Erythroblast (primary cell): ENCODE data around the gene ACIN1.

Experiments used
- DNase-seq, 2 experiments: peaks; one replicate each; lab custom pipeline; 2025; lab: John Stamatoyannopoulos, UW
- GATA1 ChIP-seq: IDR thresholded peaks from 2 replicates; pipeline ENCODE4 v1.6.1; 2011; ENCODE audit warnings: low read depth, mild to moderate bottlenecking, control low read depth, low read length, moderate library complexity
- POLR2A ChIP-seq: IDR thresholded peaks from 2 replicates; pipeline ENCODE4 v1.6.1; 2011; ENCODE audit warnings: mild to moderate bottlenecking, low read length

The ACIN1 gene

GRCh38 chr14:23058654-23059504 lies 36.1 kb downstream of the ACIN1 start:
- TF ChIP-seq POLR2A, result no peak
- TF ChIP-seq GATA1, result no peak
- no peak for DNase-seq

DNA sequence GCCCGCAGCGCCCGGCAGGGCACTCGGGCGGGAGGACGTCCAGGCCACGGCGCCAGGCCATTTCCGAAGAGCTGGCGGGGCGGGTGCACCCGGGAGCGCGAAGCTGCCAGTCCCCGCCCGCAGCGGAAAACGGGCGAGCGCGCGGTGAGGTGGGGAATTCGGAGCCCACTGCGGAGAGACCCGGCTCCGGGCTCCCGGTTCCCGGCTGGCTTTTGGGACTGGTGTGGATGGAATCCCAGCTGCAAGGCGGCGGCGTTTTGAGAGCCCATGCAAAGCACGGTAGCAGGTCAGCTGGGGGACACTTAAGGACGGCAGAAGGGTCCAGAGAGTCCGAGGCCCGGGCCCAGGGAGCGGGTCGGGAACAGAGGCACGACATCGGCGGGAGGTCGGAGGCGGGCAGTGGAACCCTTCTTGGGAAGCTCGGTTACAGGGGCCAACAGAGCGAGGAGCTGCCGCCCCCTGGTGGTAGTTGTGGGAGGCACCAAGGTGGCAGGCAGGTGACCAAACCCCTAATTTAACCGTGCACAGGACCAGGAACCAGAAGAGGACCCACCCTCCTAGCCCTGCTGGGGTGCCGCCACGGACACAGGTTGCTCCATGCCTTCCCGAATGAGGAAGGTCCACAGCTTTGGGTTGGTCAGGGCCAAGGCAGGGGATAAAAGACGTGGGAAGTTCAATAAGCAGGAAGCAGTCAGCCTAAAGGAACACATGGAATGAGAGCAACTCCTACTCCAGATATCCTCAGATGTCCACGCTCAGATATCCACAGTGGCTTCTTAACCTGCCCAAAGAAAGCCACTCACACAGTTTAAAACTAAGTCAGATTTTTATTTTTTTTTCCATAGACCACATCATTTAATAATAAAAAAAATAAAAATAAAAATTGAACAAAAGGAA lies 36.9 kb downstream of the ACIN1 start:
- no peak for DNase-seq
- TF ChIP-seq POLR2A (no peak), GATA1 (no peak)

- no peak for TF ChIP-seq GATA1
- no peak for TF ChIP-seq POLR2A
- no peak for DNase-seq
Measured at GRCh38 chr14:23056956-23057756, 37.8 kb downstream of the ACIN1 start, which contains the start of gene CDH24. Gene CDH24, minus strand, starts transcription at chr14:23057520. Its CDS starts 1,787 bp downstream, at chr14:23055733.

DNA sequence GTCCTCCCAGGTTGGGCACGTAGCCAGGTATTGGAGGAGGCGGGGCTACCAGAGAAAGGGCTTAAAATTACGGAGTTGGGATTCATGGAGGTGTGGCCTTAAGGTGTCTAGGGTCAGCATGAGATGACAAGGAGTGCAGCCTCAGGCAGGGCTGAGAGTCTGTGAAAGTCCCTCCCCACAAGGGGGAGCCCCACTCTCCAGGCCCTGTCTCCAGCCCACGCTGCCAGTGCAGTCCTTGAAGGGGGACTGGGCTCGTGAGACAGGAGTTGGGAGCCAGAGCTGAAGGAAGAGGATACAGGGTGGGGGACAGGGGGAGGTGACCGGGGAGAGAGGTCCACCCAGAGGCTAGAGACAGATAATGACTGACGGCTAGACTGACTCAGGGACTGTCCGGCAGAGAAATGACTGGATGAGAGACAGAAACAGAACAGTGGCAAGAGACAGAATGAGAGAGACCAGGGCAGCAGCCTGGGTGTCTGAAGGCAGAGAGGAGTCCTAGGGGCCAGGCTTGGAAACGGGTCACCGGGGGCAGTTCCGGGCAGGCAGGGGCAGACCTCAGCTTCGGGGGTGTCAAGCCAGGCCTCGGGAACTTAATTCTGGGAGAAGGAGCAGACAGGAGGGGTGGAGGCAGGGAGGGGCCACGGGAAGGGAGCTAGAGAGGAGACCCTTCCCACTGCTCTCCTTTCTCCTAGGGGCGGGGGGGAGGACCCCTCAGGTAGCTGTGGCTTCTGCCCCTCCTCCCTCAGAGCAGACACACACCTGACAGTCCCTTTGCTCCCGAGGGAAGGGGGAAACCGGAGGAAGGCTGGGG lies 38.6 kb downstream of the ACIN1 start:
- TF ChIP-seq POLR2A, result no peak
- TF ChIP-seq GATA1, result no peak
- no peak for DNase-seq

DNA sequence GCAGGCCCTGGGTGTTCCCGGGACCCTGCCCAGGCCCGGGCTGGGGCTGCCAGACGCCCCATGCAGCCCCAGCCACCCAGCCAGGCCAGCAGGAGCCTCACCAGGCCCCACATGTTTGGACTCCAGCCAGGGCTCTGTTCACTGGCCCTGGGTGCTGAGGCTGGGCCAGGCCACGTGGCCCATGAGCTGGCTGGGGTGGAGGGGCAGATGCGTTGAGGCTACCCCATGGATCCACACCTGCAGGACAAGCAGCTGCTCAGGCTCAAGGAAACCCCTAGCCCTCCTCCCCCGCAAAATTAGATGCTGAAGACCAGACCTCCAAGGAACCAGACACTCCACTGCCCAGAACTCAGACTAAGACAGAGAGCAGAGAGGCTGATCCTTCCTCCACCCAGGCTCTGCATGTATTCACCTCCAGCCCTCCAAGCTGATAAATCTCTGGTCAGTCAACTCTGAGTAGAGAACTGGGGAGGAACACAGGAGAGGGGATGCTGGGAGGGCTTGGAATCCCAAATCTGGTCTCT lies 39.3 kb downstream of the ACIN1 start:
- TF ChIP-seq GATA1 (no peak), POLR2A (no peak)
- DNase-seq, result no peak

DNA sequence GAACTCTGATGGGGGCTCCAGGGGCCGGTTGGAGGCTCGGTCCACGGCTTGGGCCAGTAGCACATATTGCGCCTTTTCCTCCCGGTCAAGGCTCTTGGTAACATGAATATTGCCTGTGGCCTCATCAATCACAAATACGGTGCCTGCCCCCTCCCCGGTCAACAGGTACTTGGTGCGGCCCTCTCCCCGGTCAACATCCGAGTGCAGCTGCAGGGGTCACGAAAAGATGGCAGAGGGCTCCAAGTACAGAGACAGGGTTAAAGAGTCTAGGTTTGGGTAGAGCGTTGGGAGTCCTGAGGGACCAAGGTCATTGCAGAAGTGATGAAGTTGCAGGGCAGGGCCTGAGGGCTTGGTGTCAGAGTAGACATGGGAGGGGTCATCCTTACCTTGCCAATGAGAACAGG lies 39.8 kb downstream of the ACIN1 start:
- TF ChIP-seq GATA1 (no peak), POLR2A (no peak)
- no peak for DNase-seq

DNA sequence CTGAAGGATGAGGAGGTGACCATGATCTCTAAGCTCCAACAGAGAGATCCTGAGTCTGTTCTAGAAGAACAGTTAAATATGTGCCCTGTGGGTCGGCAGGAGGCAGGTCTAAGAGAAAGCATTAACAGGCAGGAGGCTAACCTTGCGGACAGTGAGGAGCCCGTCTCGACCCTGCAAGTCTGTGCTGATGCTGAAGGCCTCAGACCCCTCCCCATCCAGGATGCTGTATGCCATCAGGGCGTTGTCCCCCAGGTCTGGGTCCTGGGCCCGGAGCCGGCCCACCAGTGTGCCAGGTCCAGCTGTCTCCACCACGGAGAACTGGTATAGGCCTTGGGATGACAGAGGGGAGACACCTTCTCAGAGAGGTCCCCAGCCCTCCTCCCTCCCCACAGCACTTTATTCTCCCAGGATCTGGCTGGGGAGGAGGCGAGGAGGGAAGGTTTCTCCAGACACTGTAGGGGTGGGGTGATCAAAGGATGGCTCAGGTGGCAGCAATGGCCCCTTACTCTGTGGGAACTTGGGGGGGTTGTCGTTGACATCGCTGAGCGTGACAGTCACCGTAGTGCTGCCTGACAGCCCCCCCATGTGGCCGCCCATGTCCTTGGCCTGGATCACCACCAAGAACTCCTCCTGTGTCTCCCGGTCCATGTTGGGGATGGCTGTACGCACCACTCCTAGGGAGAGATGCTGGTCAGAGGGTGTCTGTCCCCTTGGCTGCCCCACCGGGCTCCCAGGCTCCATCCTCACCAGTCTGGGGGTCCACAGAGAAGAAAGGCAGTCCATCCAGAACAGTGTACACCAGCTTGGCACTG lies 40.7 kb downstream of the ACIN1 start:
- no peak for TF ChIP-seq POLR2A
- DNase-seq, result no peak

DNA sequence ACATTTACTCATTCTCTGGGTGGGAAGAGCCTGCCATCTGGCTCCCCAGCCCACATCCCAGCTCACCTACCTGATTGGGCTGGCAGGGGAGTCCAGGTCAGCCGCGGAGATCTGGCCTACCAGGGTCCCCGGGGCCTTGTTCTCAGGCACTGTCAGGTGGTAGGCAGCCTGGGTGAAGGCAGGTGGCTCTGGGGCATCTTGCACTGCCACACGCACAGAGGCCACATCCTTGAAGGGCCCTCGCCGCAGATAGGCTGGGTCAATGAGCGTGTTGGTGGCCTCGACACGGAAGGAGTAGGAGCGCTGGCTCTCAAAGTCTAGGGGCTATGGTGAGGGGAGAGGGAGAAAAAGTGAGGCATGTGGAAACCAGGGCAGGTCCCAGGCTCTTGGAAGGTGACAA lies 41.5 kb downstream of the ACIN1 start:
- no peak for TF ChIP-seq POLR2A
- TF ChIP-seq GATA1, result no peak
- no peak for DNase-seq

- DNase-seq, result no peak
- TF ChIP-seq POLR2A (no peak), GATA1 (no peak)
Measured at GRCh38 chr14:23052671-23053070, 42.3 kb downstream of the ACIN1 start.

DNA sequence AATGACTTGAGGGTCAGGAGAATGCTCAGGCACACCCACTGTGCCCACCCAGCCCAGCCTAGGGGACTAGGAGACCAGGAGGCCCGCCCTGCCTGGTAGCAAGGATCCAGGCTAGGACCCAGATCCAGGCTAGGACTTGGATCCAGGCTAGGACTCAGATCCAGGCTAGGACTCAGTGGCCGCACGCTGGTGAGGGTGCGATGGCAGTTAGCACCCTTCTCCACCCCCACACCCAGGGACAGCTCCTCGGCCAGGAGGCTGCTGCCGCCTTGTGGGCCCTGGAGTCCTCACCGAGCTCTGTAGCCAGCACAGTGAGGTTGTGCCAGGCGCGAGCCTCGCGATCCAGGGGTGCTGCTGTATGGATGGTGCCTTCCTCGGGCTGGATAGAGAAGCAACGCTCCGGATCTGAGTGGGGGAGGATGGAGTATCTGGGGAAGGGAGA lies 42.7 kb downstream of the ACIN1 start:
- TF ChIP-seq POLR2A (no peak), GATA1 (no peak)
- DNase-seq, result no peak

DNA sequence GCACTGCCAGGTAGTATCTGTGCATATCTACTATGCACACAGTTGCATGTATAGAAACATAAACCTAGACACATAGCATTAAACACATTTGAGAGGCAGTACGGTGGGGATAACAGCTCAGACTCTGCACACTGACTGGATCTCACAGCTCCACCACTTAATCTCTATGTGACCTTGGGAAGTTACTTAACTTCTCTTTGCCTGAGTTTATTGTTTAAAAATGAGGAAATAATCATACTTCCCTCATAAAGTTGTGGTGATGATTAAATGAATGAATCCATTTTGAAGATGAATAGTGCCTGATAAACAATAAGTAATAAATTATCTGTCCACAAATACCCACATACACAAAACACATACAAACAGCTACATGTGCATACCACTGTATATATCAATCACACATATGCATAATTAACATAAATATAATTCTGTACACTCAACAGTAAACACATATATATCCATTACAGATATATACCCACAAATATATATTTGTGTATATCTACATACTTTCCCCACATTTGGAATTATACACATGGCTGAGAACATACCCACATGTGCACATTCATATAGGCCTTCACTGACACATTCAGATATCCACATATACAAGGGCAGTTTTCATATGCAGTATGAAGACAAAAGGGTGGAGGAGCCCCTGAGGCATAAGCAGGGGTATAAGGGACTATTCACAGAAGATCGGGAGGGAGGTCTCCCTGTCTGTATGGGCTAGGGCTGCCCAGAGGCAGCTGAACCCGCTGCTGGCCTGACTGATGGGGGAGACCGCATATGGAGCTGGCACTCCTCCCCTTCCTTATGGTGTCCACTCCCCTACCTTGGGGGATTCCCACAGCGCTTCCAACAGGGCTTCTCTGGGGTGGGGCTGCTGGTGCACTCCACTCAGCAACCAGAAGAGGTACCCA lies 43.5 kb downstream of the ACIN1 start:
- no peak for DNase-seq
- no peak for TF ChIP-seq POLR2A
- TF ChIP-seq GATA1, result no peak

GRCh38 chr14:23049011-23049410 lies 45.9 kb downstream of the ACIN1 start:
- no peak for TF ChIP-seq POLR2A
- no peak for TF ChIP-seq GATA1
- no peak for DNase-seq
